K562 (cell line): Measurements from ENCODE around the gene SH2D3A. TPM values are rescaled to one million over a fixed set of nuclear protein-coding genes. Genes with fewer than 3 reads are reported as not detected.

ENCODE experiments used
- CREB1 ChIP-seq, 2 experiments: sonication (generic) in 1 of 2; formaldehyde crosslinking in 1 of 2; IDR thresholded peaks; 2 replicates each; pipeline versions ENCODE4 v1.6.1 to v1.8.0; 2012 to 2022; ENCODE audit warnings: inconsistent platforms in 1 of 2, mild to moderate bottlenecking in 1 of 2, missing genetic modification reagents in 1 of 2, moderate library complexity in 1 of 2
- EP400 ChIP-seq: fragments of 450-650 bp; IDR thresholded peaks from 2 replicates; pipeline ENCODE4 v1.6.1; 2017; ENCODE audit warnings: antibody characterized with exemption, mild to moderate bottlenecking, moderate library complexity
- FOXK2 ChIP-seq, 2 experiments: fragments of 450-650 bp; IDR thresholded peaks in 1 of 2; conservative IDR thresholded peaks in 1 of 2; 2 replicates each; pipeline ENCODE4 v1.6.1; 2016; ENCODE audit warnings: low read depth in 2 of 2, mild to moderate bottlenecking in 1 of 2
- HMGN3 ChIP-seq: IDR thresholded peaks from 2 replicates; pipeline ENCODE4 v1.6.1; 2011; ENCODE audit warnings: borderline replicate concordance, low read depth, mild to moderate bottlenecking, mixed read lengths, low read length; ENCODE audit not compliant: insufficient read length; ENCODE audit errors: extremely low read depth
- KLF13 ChIP-seq: fragments of 450-650 bp; IDR thresholded peaks from 2 replicates; pipeline ENCODE4 v1.6.1; 2016; ENCODE audit warnings: missing genetic modification characterization, low read depth, mild to moderate bottlenecking, missing compliant biosample characterization, moderate library complexity, borderline replicate concordance
- MAFK ChIP-seq: IDR thresholded peaks from 2 replicates; pipeline ENCODE4 v1.6.1; 2011; ENCODE audit warnings: low read length, improper control_type of control experiment
- MTA1 ChIP-seq: fragments of 450-650 bp; IDR thresholded peaks from 2 replicates; pipeline ENCODE4 v1.6.1; 2017; ENCODE audit warnings: borderline replicate concordance
- NCOR1 ChIP-seq: fragments of 450-650 bp; IDR thresholded peaks from 2 replicates; pipeline ENCODE4 v1.6.1; 2016; ENCODE audit warnings: mild to moderate bottlenecking, moderate library complexity
- NRF1 ChIP-seq, 2 experiments: fragments of 450-650 bp; IDR thresholded peaks in 1 of 2; conservative IDR thresholded peaks in 1 of 2; 2 replicates each; pipeline ENCODE4 v1.6.1; 2014; ENCODE audit warnings: mild to moderate bottlenecking in 2 of 2
- STAT5B ChIP-seq: fragments of 250-450 bp; sonication (Bioruptor Pico); IDR thresholded peaks from 2 replicates; pipeline ENCODE4 v1.8.0; 2021; ENCODE audit warnings: mild to moderate bottlenecking, inconsistent platforms
- ZFP30 ChIP-seq: fragments of 250-450 bp; sonication (Bioruptor Pico); IDR thresholded peaks from 2 replicates; pipeline ENCODE4 v1.8.0; 2022; ENCODE audit warnings: moderate library complexity, mild to moderate bottlenecking, inconsistent platforms, borderline replicate concordance
- ZFX ChIP-seq: sonication (generic); formaldehyde crosslinking; IDR thresholded peaks from 2 replicates; pipeline ENCODE4 v1.8.0; 2022; ENCODE audit warnings: mild to moderate bottlenecking, missing genetic modification reagents, moderate library complexity
- polyA plus RNA-seq, 8 experiments: library from polyadenylated mRNA; depleted of rRNA in 4 of 8; stranded (reverse) in 5 of 8; unstranded in 3 of 8; fragments of >200 nt; fragmentation: Nextera tagmentation in 2 of 8; fragmentation: Illumina TruSeq in 1 of 8; extraction: Ambion mirVana in 2 of 8; extraction: Trizol in 1 of 8; gene quantifications; 2 replicates each; pipeline versions ENCODE4 v1.2.1 to v1.2.3, GENCODE V29; 2011 to 2014; ENCODE audit warnings: inconsistent platforms in 1 of 8, missing spikeins in 1 of 8
- total RNA-seq, 7 experiments: library from RNA; depleted of rRNA in 6 of 7; stranded (reverse); fragments of >200 nt in 6 of 7; fragmentation: Illumina TruSeq in 2 of 7; extraction: Trizol in 2 of 7; gene quantifications; 2 replicates each; pipeline versions ENCODE4 v1.2.1 to v1.2.3, GENCODE V29; 2011 to 2021; ENCODE audit warnings: low replicate concordance in 1 of 7
- TF ChIP-seq, protein P1 (sequence below): fragments of 450-650 bp; formaldehyde crosslinking; IDR thresholded peaks from 2 replicates; pipeline ENCODE4 v1.4.0; 2020; ENCODE audit warnings: mild to moderate bottlenecking
- TF ChIP-seq, protein P2 (sequence below), 2 experiments: fragments of 450-650 bp; conservative IDR thresholded peaks; 2 replicates each; pipeline ENCODE4 v1.6.1; 2017; ENCODE audit warnings: mild to moderate bottlenecking in 2 of 2, moderate library complexity in 2 of 2
- TF ChIP-seq, protein P3 (sequence below), 2 experiments: fragments of 150-350 bp in 1 of 2; IDR thresholded peaks; 2 replicates each; pipeline ENCODE4 v1.6.1; 2012 to 2016; ENCODE audit warnings: low read depth in 2 of 2, low read length in 2 of 2, mild to moderate bottlenecking in 1 of 2, moderate library complexity in 1 of 2
- TF ChIP-seq, protein P4 (sequence below): fragments of 450-650 bp; IDR thresholded peaks from 2 replicates; pipeline ENCODE4 v1.6.1; 2016; ENCODE audit warnings: low read depth, mild to moderate bottlenecking, moderate library complexity
- TF ChIP-seq, protein P5 (sequence below): fragments of 250-450 bp; sonication (Bioruptor Pico); IDR thresholded peaks from 2 replicates; pipeline ENCODE4 v1.8.0; 2021; ENCODE audit warnings: moderate library complexity, mild to moderate bottlenecking, inconsistent platforms

The SH2D3A gene
- total and polyA plus RNA-seq, 9 of the 15 experiments (the other 6 are each of a cell fraction or from before 2014, with no cell fraction given) = 0.75 to 26.3 (median 8.9) TPM

DNA sequence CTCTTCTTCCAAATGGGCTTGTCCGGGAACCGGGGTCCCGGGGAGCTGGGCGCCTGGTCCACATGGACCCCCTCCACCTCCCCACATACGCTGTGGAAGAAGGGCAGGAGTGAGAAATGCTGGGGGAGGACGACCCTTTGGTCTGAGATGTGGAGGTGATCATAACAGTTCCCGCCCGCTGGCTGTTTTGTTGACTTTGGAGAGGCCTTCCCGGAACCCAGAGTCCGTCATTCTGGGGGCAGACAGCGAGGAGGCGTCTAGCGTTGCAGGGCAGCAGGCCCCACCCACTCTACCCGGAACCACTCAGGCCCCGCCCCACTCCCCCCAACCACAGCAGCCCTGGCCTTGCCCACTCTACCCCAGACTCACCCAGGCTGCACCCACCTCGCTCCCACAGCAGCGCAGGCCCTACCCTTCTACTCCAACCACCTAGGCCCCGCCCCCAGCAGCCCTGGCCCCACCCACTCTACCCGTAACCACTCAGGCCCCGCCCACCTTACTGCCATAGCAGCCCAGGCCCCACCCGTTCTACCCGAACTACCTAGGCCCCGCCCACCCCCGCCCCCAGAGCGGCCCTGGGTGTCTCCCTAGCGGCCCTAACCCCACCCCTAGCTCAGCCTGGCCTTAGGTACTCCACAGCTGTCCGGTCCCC lies 37.0 kb downstream of the SH2D3A start (continued):
- TF ChIP-seq NRF1 (conservative IDR thresholded peaks at IDR 0.05 in 1 of 2, IDR thresholded peaks at IDR 0.05 in 1 of 2) (peak; percentile 35 to 38; a peak in 2 of 4 replicates), KLF13 (no peak), STAT5B (CRISPR knock-in tag) (no peak), EP400 (peak; percentile 22; the same call in 1 of the 2 replicates), NCOR1 (no peak), MTA1 (no peak), FOXK2 (conservative IDR thresholded peaks at IDR 0.05 in 1 of 2, IDR thresholded peaks at IDR 0.05 in 1 of 2; ENCODE audit: low read depth in 2 of 2) (peak; percentile 18 to 59; a peak in 1 of 4 replicates), ZFX (CRISPR knock-in tag) (peak; percentile 87), ZFP30 (CRISPR knock-in tag) (no peak), CREB1 (IDR thresholded peaks at IDR 0.05) (0 out of 2 replicates have a peak, but pooled peaks have one; percentile 45), CREB1 (CRISPR knock-in tag; IDR thresholded peaks at IDR 0.05) (no peak), HMGN3 (peak; percentile 37), MAFK (0 out of 2 replicates have a peak, but pooled peaks have one; percentile 2)
- TF ChIP-seq, protein P1, sequence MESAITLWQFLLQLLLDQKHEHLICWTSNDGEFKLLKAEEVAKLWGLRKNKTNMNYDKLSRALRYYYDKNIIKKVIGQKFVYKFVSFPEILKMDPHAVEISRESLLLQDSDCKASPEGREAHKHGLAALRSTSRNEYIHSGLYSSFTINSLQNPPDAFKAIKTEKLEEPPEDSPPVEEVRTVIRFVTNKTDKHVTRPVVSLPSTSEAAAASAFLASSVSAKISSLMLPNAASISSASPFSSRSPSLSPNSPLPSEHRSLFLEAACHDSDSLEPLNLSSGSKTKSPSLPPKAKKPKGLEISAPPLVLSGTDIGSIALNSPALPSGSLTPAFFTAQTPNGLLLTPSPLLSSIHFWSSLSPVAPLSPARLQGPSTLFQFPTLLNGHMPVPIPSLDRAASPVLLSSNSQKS = no peak
- TF ChIP-seq, protein P2, sequence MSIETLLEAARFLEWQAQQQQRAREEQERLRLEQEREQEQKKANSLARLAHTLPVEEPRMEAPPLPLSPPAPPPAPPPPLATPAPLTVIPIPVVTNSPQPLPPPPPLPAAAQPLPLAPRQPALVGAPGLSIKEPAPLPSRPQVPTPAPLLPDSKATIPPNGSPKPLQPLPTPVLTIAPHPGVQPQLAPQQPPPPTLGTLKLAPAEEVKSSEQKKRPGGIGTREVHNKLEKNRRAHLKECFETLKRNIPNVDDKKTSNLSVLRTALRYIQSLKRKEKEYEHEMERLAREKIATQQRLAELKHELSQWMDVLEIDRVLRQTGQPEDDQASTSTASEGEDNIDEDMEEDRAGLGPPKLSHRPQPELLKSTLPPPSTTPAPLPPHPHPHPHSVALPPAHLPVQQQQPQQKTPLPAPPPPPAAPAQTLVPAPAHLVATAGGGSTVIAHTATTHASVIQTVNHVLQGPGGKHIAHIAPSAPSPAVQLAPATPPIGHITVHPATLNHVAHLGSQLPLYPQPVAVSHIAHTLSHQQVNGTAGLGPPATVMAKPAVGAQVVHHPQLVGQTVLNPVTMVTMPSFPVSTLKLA (conservative IDR thresholded peaks at IDR 0.05) = peak in 1 of 2 experiments; percentile 61; a peak in 2 of 4 replicates
- TF ChIP-seq, protein P3, sequence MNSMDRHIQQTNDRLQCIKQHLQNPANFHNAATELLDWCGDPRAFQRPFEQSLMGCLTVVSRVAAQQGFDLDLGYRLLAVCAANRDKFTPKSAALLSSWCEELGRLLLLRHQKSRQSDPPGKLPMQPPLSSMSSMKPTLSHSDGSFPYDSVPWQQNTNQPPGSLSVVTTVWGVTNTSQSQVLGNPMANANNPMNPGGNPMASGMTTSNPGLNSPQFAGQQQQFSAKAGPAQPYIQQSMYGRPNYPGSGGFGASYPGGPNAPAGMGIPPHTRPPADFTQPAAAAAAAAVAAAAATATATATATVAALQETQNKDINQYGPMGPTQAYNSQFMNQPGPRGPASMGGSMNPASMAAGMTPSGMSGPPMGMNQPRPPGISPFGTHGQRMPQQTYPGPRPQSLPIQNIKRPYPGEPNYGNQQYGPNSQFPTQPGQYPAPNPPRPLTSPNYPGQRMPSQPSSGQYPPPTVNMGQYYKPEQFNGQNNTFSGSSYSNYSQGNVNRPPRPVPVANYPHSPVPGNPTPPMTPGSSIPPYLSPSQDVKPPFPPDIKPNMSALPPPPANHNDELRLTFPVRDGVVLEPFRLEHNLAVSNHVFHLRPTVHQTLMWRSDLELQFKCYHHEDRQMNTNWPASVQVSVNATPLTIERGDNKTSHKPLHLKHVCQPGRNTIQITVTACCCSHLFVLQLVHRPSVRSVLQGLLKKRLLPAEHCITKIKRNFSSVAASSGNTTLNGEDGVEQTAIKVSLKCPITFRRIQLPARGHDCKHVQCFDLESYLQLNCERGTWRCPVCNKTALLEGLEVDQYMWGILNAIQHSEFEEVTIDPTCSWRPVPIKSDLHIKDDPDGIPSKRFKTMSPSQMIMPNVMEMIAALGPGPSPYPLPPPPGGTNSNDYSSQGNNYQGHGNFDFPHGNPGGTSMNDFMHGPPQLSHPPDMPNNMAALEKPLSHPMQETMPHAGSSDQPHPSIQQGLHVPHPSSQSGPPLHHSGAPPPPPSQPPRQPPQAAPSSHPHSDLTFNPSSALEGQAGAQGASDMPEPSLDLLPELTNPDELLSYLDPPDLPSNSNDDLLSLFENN (IDR thresholded peaks at IDR 0.05; ENCODE audit: low read depth in 2 of 2, low read length in 2 of 2) = no peak
- TF ChIP-seq, protein P4, sequence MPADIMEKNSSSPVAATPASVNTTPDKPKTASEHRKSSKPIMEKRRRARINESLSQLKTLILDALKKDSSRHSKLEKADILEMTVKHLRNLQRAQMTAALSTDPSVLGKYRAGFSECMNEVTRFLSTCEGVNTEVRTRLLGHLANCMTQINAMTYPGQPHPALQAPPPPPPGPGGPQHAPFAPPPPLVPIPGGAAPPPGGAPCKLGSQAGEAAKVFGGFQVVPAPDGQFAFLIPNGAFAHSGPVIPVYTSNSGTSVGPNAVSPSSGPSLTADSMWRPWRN = no peak
- TF ChIP-seq, protein P5, sequence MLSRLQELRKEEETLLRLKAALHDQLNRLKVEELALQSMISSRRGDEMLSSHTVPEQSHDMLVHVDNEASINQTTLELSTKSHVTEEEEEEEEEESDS = no peak
